ES-I3 (cell line): ENCODE data around the gene RAB5B.

ENCODE experiments used
- H3K36me3 ChIP-seq: 2 replicates; pipeline ENCODE4 v1.6.1; 2013; ENCODE audit warnings: mild to moderate bottlenecking, low read length, control low read depth, moderate library complexity; ENCODE audit not compliant: insufficient read depth
- H3K4me1 ChIP-seq: 2 replicates; pipeline ENCODE4 v1.6.1; 2013; ENCODE audit warnings: mild to moderate bottlenecking, control low read depth, low read length; ENCODE audit not compliant: insufficient read depth
- H3K9ac ChIP-seq: 2 replicates; pipeline ENCODE4 v1.6.1; 2013; ENCODE audit warnings: low read depth, mild to moderate bottlenecking, low read length, moderate library complexity
- H3K9me3 ChIP-seq: 2 replicates; pipeline ENCODE4 v1.6.1; 2013; ENCODE audit warnings: mild to moderate bottlenecking, low read length, moderate library complexity; ENCODE audit not compliant: control insufficient read depth, insufficient read depth

Gene RAB5B

GRCh38 chr12:55973599-55974307 lies at the start of gene RAB5B:
Gene RAB5B (plus strand): TSS chr12:55974078. CDS start chr12:55986961, 12,883 bp downstream.
- H3K36me3 ChIP-seq = peaks cover 3% of the 10 kb centered on the region; the same call in 1 of the 2 replicates
- H3K9ac ChIP-seq = peak within 1 kb of the TSS; percentile 90
- peaks cover 5% of the 10 kb centered on the region; the same call in 1 of the 2 replicates for H3K4me1 ChIP-seq
- no peaks in the 10 kb centered on the region for H3K9me3 ChIP-seq

GRCh38 chr12:55925371-55925770 lies 48.5 kb upstream of the RAB5B start:
- Histone ChIP-seq H3K4me1 (peaks cover 23% of the 10 kb centered on the region), H3K36me3 (peaks cover 2% of the 10 kb centered on the region; the same call in 1 of the 2 replicates), H3K9ac (no peak overlapping the region; the same call in 1 of the 2 replicates), H3K9me3 (no peaks in the 10 kb centered on the region)

GRCh38 chr12:55925870-55926737 lies 47.8 kb upstream of the RAB5B start:
- H3K4me1 ChIP-seq = peaks cover 30% of the 10 kb centered on the region
- no peaks in the 10 kb centered on the region for H3K9me3 ChIP-seq
- H3K36me3 ChIP-seq = peaks cover 2% of the 10 kb centered on the region; the same call in 1 of the 2 replicates
- H3K9ac ChIP-seq = peak overlapping the region; percentile 99

GRCh38 chr12:55926738-55927587 lies 46.9 kb upstream of the RAB5B start:
- H3K9me3 ChIP-seq = no peaks in the 10 kb centered on the region
- H3K36me3 ChIP-seq = peaks cover 2% of the 10 kb centered on the region; the same call in 1 of the 2 replicates
- peak overlapping the region; percentile 99 for H3K9ac ChIP-seq
- peaks cover 32% of the 10 kb centered on the region for H3K4me1 ChIP-seq

- H3K9ac ChIP-seq = peak within 1 kb of the TSS; percentile 99
- H3K9me3 ChIP-seq = no peaks in the 10 kb centered on the region
- no peaks in the 10 kb centered on the region for H3K36me3 ChIP-seq
- H3K4me1 ChIP-seq = peaks cover 37% of the 10 kb centered on the region
Observed at GRCh38 chr12:55927588-55928502, 46.0 kb upstream of the RAB5B start, which contains the start of gene PYM1. Gene PYM1 (minus strand): TSS chr12:55927894. CDS start chr12:55927761, 133 bp downstream.

GRCh38 chr12:55929306-55929791 lies 44.5 kb upstream of the RAB5B start:
- no peaks in the 10 kb centered on the region for H3K9me3 ChIP-seq
- H3K4me1 ChIP-seq = peaks cover 47% of the 10 kb centered on the region
- H3K9ac ChIP-seq = no peak overlapping the region; the same call in 1 of the 2 replicates
- no peaks in the 10 kb centered on the region for H3K36me3 ChIP-seq

GRCh38 chr12:55930771-55931316 lies 43.0 kb upstream of the RAB5B start, which contains the start of gene DGKA:
Gene DGKA (plus strand): TSS chr12:55931162. CDS start chr12:55936504, 5,342 bp downstream.
- Histone ChIP-seq H3K36me3 (no peaks in the 10 kb centered on the region), H3K9me3 (no peaks in the 10 kb centered on the region), H3K9ac (peak within 1 kb of the TSS; percentile 74), H3K4me1 (peaks cover 39% of the 10 kb centered on the region)

- peaks cover 37% of the 10 kb centered on the region for H3K4me1 ChIP-seq
- H3K9me3 ChIP-seq = no peaks in the 10 kb centered on the region
- peak overlapping the region; percentile 48 for H3K9ac ChIP-seq
- H3K36me3 ChIP-seq = no peaks in the 10 kb centered on the region
Observed at GRCh38 chr12:55931317-55931779, 42.5 kb upstream of the RAB5B start.

GRCh38 chr12:55931780-55932550 lies 41.9 kb upstream of the RAB5B start:
- Histone ChIP-seq H3K9ac (peak overlapping the region; percentile 74), H3K4me1 (peaks cover 37% of the 10 kb centered on the region), H3K36me3 (no peaks in the 10 kb centered on the region)

GRCh38 chr12:55932551-55932910 lies 41.3 kb upstream of the RAB5B start:
- H3K9ac ChIP-seq = peak overlapping the region; percentile 74
- no peaks in the 10 kb centered on the region for H3K9me3 ChIP-seq
- H3K4me1 ChIP-seq = peaks cover 37% of the 10 kb centered on the region
- no peaks in the 10 kb centered on the region for H3K36me3 ChIP-seq

More at GRCh38 chr12:55931780-55932550, 41.9 kb upstream of the RAB5B start:
- H3K9me3 ChIP-seq = no peaks in the 10 kb centered on the region

GRCh38 chr12:55933169-55933798 lies 40.6 kb upstream of the RAB5B start:
- no peaks in the 10 kb centered on the region for H3K36me3 ChIP-seq
- H3K9me3 ChIP-seq = no peaks in the 10 kb centered on the region
- H3K9ac ChIP-seq = peak overlapping the region; percentile 74
- peaks cover 37% of the 10 kb centered on the region for H3K4me1 ChIP-seq
